ENCODE measurements around the gene CRY2.
A peak's percentile ranks its signal among the peaks of the same experiment; 100 is the strongest.
"Not testable (repeated sequence)": the region's sequence is repeated elsewhere in the genome, so short reads cannot be mapped to it uniquely, and the experiment has no call there.

CRY2 gene

DNA sequence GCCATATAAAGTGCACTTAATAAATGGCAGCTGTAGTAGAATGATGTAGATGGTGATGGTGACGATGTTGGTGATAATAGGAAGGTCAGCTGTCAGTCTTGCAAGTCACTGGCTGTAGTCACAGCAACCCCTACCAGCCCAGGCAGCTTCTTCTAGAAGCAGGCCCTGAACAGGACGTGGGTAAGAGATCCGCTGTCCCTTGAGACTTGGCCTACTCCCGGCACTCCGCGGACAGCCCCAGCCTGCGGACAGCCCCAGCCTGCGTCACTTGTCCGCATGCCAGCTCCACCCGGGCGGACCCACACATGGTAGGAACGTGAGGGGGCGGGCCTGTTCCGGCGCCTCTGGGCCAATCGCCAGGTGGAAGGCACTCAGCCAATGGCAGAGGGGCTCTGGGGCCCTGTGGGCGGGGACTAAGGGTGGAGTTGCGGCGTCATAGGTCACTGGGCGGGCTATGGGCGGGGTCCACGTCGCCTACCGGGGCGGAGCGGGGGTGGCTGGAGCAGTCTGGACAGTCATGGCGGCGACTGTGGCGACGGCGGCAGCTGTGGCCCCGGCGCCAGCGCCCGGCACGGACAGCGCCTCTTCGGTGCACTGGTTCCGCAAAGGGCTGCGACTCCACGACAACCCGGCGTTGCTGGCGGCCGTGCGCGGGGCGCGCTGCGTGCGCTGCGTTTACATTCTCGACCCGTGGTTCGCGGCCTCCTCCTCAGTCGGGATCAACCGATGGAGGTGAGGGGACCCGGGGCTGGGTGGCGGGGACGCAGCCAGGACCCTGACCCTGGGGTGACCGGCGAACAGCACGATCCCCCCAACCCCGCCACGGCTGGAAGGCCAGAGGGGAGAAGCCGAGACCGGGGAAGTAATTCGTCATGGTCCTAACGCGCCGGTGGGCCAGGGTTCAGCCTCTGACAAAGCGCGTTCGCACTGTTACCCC lies at the start of gene CRY2:
Gene CRY2 (plus strand): TSS at position 502 of the 937 bp plus-strand sequence. CDS start 16 bp downstream, at position 518.
- peak; percentile 99 for DNase-seq

DNA sequence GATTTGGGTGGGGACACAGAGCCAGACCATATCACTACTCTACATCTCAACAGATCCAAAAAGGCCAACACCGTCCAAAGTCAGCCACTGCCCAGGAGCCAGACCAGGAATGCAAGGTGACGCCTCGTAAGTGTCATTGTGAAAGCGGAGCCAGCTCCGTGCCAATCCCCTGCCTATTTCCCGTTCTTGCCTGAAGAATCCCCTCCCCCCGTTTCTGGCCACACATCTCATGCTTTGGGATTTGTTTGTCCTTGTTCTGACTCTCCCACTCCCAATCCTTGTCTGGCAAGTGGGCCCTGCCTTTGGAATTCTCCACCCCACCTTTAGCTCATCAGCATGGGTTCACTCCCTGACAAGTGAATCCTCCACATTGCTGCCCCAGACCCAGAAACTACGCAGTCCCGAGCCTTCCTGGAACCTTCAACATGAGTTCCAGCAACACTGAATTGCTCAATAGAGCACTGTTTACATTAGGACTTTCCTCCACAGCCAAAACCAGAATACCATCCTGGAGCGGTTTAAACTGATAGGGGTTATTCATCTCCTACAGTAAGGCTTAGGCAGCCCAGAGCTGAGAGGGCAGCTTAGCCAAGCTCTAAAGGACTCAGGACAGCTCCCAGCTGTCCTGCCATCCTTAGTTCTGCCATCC lies 48.4 kb upstream of the CRY2 start:
- no peak for DNase-seq

DNA sequence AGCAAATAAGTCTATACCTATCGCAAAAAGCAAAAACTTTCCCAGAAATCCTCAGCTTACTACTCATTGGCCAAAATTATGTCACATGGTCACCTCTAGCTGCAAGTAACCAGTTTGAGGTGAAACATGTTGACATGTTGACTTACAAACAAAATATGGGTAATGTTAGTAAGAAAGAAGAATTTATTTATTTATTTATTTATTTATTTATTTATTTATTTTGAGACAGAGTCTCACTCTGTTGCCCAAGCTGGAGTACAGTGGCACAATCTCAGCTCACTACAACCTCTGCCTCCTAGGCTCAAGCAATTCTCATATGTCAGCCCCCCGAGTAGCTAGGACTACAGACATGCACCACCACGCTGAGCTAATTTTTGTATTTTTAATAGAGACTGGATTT lies 47.7 kb upstream of the CRY2 start:
- DNase-seq, result no peak

DNA sequence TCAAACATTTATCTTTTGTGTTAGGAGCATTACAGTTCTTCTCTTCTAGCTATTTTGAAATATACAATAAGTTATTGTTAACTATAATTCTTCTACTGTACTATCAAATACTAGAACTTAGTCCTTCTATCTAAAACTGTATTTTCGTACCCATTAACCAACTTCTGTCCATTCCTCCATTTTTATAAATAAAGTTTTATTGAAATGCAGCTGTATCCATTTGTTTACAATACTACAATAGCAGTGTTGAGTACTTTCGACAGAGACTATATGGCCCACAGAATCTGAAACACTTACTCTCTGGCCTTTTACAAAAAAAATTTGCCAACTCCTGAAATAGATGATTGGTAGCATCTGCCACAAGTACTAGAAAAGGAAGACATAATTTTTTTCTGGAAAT lies 47.0 kb upstream of the CRY2 start:
- DNase-seq, result no peak

DNA sequence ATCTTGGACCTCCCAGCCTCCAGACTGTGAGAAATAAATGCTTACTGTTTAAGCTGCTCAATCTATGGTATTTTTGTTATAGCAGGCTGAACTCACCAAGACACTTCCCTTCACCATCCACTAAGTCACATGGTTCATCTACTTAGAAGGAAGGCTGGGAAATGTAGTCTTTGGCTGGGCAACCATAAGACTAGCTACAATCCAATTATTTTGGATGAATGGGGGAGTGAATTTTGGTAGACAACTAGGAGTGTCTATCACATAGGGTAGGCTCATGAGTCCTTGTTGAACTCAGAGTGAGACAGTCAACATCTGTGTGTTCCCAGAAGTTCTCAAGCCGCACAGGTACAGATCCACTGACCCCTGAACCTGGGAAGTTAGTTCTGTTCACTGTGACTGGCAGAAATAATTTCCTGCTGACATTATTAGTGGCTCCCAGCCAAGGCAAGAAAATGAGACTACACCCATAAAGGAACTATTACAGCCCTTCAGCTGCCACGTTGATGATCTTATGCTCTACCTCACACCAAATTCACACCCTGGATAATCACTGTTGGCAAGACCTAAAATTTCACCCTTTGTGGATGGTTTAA lies 45.5 kb upstream of the CRY2 start:
- DNase-seq, result no peak

DNA sequence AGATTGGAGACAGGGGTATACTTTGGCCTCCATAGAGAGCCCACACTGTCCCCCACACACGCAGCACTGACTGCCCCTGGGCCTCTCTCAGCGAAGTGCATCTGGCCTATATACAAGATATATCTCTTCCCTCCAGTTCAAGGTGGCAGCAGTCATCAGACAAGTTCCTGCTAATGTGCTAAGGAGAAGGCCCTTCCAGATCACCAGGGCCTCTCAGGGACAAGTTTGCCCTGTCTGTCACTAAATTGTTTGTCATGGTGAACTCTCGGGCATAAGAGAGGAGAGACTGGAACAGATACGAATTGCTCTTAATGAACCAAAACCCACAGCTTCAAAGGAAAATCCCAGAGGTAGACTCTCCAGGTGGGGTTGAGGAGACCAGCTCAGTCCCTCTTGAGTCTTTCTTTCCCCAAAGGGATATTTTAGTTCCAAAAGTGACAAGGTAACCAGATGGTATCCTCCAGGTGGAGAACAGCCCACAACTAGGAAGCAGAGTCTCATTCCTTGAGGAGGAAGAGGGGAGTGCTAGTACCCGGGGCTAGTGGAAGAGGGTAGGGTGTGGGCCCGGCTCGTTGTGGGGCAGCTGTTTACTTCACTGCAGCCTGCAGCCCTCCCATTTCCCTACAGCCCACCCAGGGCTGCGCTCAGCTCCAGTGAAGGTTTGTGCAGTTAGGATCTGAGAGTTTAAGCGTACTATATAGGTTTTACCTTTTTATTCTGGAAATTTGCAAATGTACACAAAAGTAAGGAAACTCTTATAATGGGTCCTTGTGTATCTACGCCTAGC lies 44.6 kb upstream of the CRY2 start:
- DNase-seq, result no peak

DNA sequence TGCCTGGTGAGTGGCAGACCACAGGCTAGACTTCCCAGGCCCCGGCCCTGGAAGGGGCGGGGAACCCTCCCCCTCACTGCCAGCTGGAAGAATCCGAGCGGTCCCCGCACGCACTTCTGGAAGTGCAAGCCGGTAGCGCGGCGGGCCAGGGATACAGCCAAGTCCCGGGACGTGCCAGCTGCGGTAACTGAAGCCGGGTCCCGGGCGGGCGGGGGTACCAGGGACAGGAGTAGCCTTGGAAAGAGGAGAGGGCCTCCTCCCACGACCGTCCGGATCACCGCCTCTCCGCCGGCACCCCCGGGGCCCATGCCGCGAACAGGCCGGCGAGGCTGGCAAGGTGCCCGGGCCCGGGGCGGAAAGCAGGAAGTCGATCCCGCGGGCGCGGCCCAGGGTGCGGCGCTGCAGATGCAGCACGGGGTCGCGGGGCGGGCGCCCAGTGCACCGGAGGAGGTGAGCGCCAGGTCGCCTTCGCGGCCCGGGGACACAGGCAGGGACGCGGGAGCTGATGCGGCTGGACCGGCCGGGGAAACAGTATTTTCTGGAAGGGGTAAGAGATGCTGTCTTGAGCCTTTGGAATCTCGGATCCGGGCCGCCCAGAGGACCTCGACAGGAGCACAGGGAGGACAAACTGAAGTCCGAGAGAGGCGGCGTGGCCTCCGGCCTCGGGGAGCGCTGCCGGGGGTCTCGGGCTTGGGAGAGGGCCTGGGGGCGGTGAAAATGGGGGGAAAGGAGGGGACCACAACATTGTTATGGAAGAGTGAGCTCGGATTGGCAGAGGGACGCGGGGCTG lies 43.1 kb upstream of the CRY2 start:
- DNase-seq, result peak; percentile 65

DNA sequence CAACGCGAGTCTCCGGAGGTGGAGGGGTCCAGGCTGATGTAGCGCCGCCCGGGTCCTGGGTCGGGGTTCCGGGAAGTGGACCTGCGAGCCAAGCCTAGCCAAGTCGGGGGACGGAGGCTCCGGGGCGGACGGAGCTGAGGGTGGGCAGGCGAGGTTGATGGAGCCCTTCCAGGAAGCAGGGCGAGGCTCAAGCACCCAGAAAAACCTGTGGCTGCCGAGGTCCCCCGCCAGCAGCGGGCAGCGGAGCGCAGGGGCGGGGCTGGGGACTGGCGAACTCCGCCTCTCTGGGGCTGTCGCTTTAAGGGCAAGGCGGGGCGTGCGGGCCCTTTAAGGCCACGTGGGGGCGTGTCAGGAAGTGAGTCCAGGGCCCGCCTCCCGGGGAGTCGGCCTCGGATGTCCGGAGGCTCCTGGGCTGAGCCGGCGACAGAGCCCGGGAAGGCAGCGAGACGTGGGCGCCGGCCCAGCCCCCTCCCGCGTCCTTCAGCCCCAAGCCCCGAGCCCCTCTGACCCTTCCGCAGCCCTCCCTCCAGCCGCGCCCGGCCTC lies 42.4 kb upstream of the CRY2 start, which contains the start of gene SLC35C1:
Gene SLC35C1 (plus strand): TSS at position 389 of the 544 bp plus-strand sequence. CDS start 653 bp downstream, outside the sequence.
- DNase-seq, result peak; percentile 97

DNA sequence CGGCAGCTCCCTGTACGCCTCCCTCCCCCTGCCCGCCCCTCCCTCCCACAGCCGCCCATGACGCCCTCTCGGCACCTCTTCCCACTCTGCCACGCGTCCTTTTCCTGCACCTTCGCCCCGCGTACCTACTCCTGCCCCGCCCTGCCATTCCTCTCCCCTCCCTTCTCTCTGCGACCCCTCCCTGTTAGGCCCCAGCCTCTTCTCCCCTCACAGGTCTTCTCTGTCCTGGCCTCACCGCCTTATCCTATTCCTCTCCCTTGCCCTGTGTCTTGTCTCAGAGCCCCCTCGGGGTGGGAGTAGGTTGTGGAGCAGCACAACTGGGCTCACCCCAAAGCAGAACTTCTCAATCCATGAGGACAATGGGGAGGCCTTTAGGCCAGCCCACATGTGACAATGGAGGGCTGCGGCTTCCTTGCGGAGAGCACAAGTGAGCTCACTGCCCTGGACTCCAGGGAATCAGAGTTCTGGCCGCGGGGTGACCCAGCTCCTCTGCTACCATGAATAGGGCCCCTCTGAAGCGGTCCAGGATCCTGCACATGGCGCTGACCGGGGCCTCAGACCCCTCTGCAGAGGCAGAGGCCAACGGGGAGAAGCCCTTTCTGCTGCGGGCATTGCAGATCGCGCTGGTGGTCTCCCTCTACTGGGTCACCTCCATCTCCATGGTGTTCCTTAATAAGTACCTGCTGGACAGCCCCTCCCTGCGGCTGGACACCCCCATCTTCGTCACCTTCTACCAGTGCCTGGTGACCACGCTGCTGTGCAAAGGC lies 41.8 kb upstream of the CRY2 start:
- DNase-seq, result no peak

DNA sequence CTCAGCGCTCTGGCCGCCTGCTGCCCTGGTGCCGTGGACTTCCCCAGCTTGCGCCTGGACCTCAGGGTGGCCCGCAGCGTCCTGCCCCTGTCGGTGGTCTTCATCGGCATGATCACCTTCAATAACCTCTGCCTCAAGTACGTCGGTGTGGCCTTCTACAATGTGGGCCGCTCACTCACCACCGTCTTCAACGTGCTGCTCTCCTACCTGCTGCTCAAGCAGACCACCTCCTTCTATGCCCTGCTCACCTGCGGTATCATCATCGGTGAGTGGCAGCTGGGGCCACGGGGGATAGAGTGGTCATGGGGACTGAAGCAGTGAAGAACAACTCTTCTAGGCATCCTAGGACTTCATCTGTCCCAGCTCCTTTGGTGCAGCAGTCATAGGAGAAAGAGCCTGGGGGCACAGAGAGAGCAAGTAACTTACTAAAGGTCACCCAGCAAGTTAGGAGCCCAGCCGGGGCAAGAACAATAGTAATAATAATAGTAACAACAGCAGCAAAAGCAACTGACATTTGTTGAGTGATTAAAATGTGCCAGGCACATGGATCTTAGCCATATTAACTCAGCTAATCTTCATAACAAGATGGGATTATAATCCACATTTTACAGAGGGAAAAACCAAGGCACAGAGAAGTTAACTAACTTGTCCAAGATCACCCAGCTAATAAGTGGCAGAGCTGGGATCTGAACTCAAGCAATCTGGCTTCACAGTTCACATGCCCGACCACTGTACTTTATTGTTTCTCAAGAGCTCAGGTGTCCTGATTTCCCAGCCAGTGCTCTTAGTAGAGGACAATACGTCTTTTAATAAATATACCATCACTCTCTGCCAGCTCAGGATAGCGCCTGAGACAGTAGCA lies 41.0 kb upstream of the CRY2 start:
- no peak for DNase-seq

DNA sequence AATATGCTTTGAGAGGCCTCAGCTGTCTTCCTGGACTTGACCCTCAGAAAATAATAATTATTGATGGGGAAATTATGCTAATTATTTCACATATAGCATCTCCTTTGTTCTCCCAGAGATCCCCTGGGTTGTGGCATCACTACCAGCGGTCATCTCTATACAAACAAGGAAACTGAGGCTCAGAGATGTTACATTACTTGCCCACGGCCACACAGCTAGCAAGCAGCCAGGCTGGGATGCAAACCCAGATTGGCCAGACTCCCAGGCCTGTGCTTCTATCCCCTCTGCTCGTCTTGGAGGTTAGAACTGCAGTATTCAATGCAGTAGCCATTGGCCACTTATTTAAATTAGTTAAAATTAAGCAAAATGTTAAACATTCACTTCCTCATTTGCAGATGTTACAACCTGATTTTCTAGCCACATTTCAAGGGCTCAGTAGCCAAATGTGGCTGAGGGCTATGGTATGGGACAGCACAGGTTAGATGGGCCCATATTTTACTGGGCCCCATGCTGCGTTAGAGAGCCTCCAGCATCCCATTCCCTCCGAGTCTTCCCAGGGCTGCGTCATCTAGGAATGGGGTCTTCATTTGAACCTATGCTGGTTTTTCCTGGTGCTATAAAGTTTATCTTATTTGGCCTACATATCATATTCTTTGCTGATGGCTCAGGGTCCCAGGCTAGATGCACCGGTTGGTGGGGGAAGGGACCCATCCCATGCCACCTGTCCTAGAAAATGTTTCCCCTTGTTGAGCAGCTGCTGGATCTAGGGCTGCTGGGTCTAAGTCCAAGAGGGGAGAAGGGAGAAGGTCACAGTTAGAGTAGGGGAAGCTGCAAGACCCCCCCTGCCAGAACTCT lies 40.1 kb upstream of the CRY2 start:
- DNase-seq, result no peak

DNA sequence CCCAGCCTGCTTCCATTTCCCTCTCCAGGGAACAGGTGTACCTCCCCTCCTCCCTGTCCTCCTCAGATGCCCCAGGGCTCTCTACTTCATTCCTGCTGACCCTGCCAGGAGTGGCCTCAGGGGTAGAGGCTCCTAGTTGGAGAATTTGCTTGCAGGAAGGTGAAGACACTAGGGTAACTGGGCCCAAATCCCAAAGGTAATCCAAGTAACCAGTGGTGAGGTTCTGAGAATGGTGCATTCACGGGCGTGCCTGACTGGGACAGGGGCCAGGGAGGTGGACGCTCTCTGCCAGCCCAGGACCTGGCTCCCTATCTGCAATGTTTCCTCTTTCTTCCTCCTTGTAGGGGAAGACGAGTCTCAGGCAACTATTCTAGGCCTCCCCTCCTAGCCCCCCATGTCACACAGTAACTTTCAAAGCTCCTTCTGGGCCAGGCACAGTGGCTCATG lies 39.5 kb upstream of the CRY2 start:
- no peak for DNase-seq

DNA sequence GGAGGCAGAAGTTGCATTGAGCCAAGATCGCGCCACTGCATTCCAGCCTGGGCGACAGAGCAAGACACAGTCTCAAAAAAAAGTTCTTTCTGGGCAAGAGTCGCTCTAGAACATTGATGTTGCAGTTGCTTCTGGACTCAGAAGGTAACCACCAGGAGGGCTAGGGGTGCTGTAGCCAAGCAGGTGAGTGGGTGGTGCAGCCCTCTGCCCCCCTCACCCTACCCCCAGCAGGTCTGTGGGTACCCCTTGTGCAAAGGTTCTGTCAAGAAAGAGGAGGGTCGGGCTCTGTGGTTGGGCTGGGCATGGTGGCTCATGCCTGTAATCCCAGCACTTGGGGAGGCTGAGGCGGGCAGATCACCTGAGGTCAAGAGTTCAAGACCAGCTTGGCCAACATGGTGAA lies 38.8 kb upstream of the CRY2 start:
- DNase-seq, result not testable (repeated sequence)

DNA sequence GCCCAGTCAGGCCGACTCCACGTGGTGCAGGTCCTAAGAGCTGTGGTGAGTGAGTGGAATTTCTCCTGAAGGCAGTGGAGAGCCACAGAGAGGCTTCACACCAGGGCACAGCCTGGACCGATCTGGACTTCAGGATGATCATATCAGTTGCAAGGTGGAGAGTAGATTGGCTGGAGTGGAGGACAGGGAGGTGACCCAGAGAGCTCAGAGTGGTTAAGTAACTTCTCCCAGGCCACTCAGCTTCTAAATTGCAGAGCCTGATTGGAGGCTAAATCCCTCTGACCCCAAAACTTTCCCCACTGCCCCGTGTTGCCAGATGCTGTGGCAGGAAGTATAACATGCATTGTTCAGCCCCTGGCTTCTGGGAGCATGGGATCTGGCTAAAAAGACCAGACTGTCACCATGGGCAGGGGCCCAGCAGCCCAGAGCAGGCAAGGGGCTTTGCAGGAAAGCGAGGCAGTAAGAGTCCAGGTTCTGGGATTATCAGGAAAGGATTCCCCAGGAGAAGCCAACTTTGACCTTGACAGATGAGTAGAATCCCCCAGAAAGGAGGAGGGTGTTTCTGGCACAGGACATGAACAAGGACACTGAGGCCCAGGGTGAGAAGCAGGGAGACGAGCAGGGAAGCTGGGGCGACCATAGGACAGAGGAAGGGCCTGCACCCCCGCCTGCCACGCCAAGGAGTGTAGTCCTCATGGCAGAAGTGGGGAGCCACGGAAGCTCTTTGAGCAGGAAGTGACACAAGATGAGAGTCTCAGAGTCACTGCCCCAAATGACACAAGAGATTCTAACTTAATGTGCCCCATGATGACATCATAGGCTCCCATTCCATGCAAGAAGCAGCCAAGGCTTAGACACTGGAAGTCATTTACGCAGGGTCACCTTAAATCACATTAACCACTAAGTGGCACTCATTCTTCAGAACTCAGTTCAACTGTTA lies 37.5 kb upstream of the CRY2 start:
- DNase-seq, result no peak

DNA sequence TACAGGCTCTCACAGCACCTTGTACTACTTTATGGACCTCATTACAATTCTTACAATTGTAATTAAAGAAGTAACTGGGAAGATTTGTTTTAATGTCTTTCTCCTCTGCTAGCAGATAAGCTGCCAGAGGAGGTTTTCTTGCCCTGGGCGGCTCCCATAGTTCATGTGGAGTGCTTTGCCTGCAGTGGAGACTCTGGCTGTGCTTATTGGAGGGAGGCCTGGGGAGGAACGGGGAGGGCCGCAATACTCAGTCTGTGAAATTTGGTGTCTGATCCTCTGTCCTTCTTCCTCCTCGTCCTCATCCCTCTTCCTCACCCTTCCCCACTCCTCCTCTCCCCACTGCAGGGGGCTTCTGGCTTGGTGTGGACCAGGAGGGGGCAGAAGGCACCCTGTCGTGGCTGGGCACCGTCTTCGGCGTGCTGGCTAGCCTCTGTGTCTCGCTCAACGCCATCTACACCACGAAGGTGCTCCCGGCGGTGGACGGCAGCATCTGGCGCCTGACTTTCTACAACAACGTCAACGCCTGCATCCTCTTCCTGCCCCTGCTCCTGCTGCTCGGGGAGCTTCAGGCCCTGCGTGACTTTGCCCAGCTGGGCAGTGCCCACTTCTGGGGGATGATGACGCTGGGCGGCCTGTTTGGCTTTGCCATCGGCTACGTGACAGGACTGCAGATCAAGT lies 36.7 kb upstream of the CRY2 start:
- no peak for DNase-seq

DNA sequence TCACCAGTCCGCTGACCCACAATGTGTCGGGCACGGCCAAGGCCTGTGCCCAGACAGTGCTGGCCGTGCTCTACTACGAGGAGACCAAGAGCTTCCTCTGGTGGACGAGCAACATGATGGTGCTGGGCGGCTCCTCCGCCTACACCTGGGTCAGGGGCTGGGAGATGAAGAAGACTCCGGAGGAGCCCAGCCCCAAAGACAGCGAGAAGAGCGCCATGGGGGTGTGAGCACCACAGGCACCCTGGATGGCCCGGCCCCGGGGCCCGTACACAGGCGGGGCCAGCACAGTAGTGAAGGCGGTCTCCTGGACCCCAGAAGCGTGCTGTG lies 36.2 kb upstream of the CRY2 start:
- DNase-seq, result no peak

Data from stimulated activated CD4-positive, alpha-beta T cell treated with anti-CD3 and anti-CD28 coated beads, Interleukin-4, amount 100 ng/mL, for 1 hour (primary cell).